Fibroblast of lung (primary cell): ENCODE data around the gene RPL9.

Source experiments
- EZH2 ChIP-seq: IDR thresholded peaks from 2 replicates; pipeline ENCODE4 v1.5.1; 2012; ENCODE audit warnings: low read length, control low read depth, mild to moderate bottlenecking; ENCODE audit errors: missing control alignments
- TF ChIP-seq, protein P1 (sequence below), 2 donors: IDR thresholded peaks in 1 of 2; conservative IDR thresholded peaks in 1 of 2; 1 replicate in 1 of 2; 2 replicates in 1 of 2; pipeline ENCODE4 v1.5.1; 2011 to 2012; ENCODE audit warnings: low read length in 2 of 2, control low read depth in 1 of 2, inconsistent platforms in 1 of 2, low read depth in 1 of 2, mild to moderate bottlenecking in 1 of 2

- TF ChIP-seq, protein P1, sequence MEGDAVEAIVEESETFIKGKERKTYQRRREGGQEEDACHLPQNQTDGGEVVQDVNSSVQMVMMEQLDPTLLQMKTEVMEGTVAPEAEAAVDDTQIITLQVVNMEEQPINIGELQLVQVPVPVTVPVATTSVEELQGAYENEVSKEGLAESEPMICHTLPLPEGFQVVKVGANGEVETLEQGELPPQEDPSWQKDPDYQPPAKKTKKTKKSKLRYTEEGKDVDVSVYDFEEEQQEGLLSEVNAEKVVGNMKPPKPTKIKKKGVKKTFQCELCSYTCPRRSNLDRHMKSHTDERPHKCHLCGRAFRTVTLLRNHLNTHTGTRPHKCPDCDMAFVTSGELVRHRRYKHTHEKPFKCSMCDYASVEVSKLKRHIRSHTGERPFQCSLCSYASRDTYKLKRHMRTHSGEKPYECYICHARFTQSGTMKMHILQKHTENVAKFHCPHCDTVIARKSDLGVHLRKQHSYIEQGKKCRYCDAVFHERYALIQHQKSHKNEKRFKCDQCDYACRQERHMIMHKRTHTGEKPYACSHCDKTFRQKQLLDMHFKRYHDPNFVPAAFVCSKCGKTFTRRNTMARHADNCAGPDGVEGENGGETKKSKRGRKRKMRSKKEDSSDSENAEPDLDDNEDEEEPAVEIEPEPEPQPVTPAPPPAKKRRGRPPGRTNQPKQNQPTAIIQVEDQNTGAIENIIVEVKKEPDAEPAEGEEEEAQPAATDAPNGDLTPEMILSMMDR (conservative IDR thresholded peaks at IDR 0.05 in 1 of 2, IDR thresholded peaks at IDR 0.05 in 1 of 2; ENCODE audit: low read depth in 1 of 2, low read length in 2 of 2): no peak
- no peak for TF ChIP-seq EZH2
Measured at GRCh38 chr4:39495446-39496213, 36.9 kb upstream of the RPL9 start.
